Large intestine (tissue), 3 donors: ENCODE data around the gene PHACTR1. TPM values are rescaled to one million over a fixed set of nuclear protein-coding genes. Genes with fewer than 3 reads are reported as not detected.

Source experiments
- DNase-seq, 2 donors: peaks; one replicate each; pipeline versions ENCODE4 v3.0.0 to v3.0.0-alpha.2; 2013
- H3K27ac ChIP-seq: one replicate; pipeline ENCODE4 v1.5.1; 2013; ENCODE audit warnings: low read length
- H3K27me3 ChIP-seq: 2 replicates; pipeline ENCODE4 v1.6.1; 2013; ENCODE audit warnings: low read length; ENCODE audit not compliant: control insufficient read depth, insufficient read depth
- H3K36me3 ChIP-seq: 2 replicates; pipeline ENCODE4 v1.6.1; 2013; ENCODE audit warnings: low read length; ENCODE audit not compliant: control insufficient read depth, insufficient read depth
- H3K4me1 ChIP-seq: one replicate; pipeline ENCODE4 v1.6.1; 2013; ENCODE audit warnings: low read length; ENCODE audit not compliant: control insufficient read depth, insufficient read depth
- H3K4me3 ChIP-seq: one replicate; pipeline ENCODE4 v1.5.1; 2013; ENCODE audit warnings: low read length
- H3K9me3 ChIP-seq: one replicate; pipeline ENCODE4 v1.6.1; 2013; ENCODE audit warnings: mild to moderate bottlenecking, low read depth, low read length, moderate library complexity; ENCODE audit not compliant: control insufficient read depth
- WGBS: methylation state at CpG from one replicate; pipeline ENCODE4 v1.1.5; 2013; ENCODE audit warnings: low lambda C conversion rate; ENCODE audit not compliant: insufficient coverage; 5-methylcytosine and 5-hydroxymethylcytosine counted together
- polyA plus RNA-seq: library from polyadenylated mRNA; unstranded; fragments of 120-200 nt; gene quantifications from one replicate; pipeline ENCODE4 v1.2.1, GENCODE V29; 2013

Gene PHACTR1
- polyA plus RNA-seq, 1 donor, result 5.5 TPM

DNA sequence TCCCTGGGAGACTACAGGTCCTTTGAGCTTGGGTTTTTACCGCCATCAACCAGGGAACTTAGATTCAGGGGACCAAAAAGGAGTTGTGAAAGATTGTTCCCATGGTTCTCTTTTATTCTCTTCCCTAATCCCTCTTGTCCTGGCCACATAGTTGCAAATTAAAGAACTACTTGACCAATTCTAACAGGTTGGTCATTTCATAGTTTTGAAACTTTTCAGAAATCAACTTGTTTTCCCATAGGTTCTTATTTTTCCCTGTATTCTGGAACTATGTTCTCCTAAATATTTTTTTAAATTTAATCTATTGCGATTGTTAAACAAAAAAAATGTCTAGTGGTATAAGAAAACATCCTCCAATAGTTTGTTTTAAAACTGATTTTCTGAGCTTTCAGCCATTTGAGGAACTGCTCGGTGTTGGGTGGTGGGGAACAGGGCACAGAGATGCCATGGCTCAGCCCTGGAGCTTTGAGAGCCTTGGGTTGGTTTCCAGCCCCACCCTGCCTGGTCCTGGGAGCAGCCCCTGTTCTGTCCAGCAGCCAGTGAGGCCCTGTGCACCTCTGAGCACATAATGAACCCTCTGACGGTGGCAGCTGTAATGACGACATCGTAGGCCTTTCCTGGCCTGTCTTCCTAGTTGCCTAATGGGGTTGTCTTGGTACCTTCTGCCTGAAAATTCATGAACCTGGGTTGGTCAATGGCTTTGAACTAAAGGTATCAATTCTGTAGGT lies 558.3 kb downstream of the PHACTR1 start:
- Histone ChIP-seq H3K27ac (no peak overlapping the region), H3K9me3 (no peaks in the 10 kb centered on the region), H3K36me3 (no peaks in the 10 kb centered on the region), H3K4me1 (no peaks in the 10 kb centered on the region), H3K27me3 (no peaks in the 10 kb centered on the region), H3K4me3 (no peak overlapping the region)
- DNase-seq, result no peak
- whole genome bisulfite sequencing, result 83% methylated on average over 2 of the region's 6 CpGs

GRCh38 chr6:13275435-13275989 lies 558.9 kb downstream of the PHACTR1 start:
- H3K4me1 ChIP-seq, result no peaks in the 10 kb centered on the region
- no peaks in the 10 kb centered on the region for H3K27me3 ChIP-seq
- no peaks in the 10 kb centered on the region for H3K36me3 ChIP-seq
- WGBS, result no CpG with 5 or more reads among the region's 8 CpGs
- no peak overlapping the region for H3K4me3 ChIP-seq
- no peak overlapping the region for H3K27ac ChIP-seq
- no peak for DNase-seq
- no peaks in the 10 kb centered on the region for H3K9me3 ChIP-seq

DNA sequence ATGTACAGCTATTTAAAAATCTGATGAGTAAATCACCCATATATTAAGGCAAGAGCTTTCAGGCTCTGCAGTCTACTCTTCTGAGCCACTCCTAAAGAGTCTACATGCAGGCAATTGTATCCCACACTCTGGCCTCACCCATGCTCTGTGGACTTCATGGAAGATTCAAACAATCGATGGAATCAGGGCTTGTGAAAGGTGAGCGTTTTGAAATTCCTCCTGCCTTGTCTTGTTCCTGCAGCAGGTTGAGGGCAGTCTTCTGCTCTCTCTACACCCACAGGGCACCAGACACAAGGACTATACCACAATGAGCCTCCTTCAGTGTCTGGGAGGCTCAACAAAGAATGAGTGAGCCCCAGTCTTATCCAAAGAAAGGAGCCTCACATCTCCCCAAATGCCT lies 560.7 kb downstream of the PHACTR1 start:
- Histone ChIP-seq H3K9me3 (no peaks in the 10 kb centered on the region), H3K36me3 (no peaks in the 10 kb centered on the region), H3K4me1 (no peaks in the 10 kb centered on the region), H3K27ac (no peak overlapping the region), H3K27me3 (no peaks in the 10 kb centered on the region), H3K4me3 (no peak overlapping the region)
- DNase-seq, result no peak
- no CpG with 5 or more reads among the region's 2 CpGs for WGBS

GRCh38 chr6:13278164-13278563 lies 561.6 kb downstream of the PHACTR1 start:
- no peaks in the 10 kb centered on the region for H3K4me1 ChIP-seq
- H3K4me3 ChIP-seq, result no peak overlapping the region
- no peaks in the 10 kb centered on the region for H3K27me3 ChIP-seq
- WGBS, result 60% methylated on average over 1 of the region's 3 CpGs
- H3K36me3 ChIP-seq, result no peaks in the 10 kb centered on the region
- H3K9me3 ChIP-seq, result no peaks in the 10 kb centered on the region
- no peak for DNase-seq
- no peak overlapping the region for H3K27ac ChIP-seq

GRCh38 chr6:13278991-13279390 lies 562.4 kb downstream of the PHACTR1 start:
- no peak for DNase-seq
- no peaks in the 10 kb centered on the region for H3K36me3 ChIP-seq
- H3K4me1 ChIP-seq, result no peaks in the 10 kb centered on the region
- no peaks in the 10 kb centered on the region for H3K9me3 ChIP-seq
- H3K4me3 ChIP-seq, result no peak overlapping the region
- no CpG with 5 or more reads among the region's 4 CpGs for WGBS
- H3K27me3 ChIP-seq, result no peaks in the 10 kb centered on the region
- H3K27ac ChIP-seq, result no peak overlapping the region

DNA sequence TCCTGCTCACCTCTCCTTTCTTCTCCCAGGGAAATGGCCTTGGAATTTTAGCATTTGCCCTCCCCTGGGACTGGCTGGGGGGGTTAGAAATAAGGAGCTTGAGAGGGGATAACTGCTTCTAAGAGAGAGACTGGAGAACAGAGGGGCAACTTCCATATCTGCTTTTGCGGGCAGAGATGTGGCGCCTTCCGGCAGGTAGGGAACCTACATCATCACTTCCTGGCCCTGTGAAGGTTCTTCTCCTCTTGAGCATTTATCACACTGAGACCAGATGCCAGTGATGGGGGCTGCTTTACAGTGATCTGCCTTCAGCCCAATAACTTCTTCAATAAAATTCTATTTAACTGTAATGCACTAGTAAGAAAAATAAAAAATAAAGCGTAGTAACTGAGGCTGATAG lies 563.7 kb downstream of the PHACTR1 start:
- H3K9me3 ChIP-seq, result no peaks in the 10 kb centered on the region
- no peaks in the 10 kb centered on the region for H3K4me1 ChIP-seq
- H3K4me3 ChIP-seq, result no peak overlapping the region
- no peak overlapping the region for H3K27ac ChIP-seq
- whole genome bisulfite sequencing, result 0% methylated on average over 1 of the region's 4 CpGs
- H3K36me3 ChIP-seq, result no peaks in the 10 kb centered on the region
- no peaks in the 10 kb centered on the region for H3K27me3 ChIP-seq
- no peak for DNase-seq

- WGBS, result no CpG with 5 or more reads among the region's 9 CpGs
- no peak overlapping the region for H3K27ac ChIP-seq
- peaks cover 3% of the 10 kb centered on the region for H3K9me3 ChIP-seq
- H3K27me3 ChIP-seq, result no peaks in the 10 kb centered on the region
- H3K4me3 ChIP-seq, result no peak overlapping the region
- no peak for DNase-seq
- H3K36me3 ChIP-seq, result peaks cover 2% of the 10 kb centered on the region
- no peaks in the 10 kb centered on the region for H3K4me1 ChIP-seq
Measured at GRCh38 chr6:13281686-13282085, 565.1 kb downstream of the PHACTR1 start.

GRCh38 chr6:13282393-13283069 lies 566.0 kb downstream of the PHACTR1 start:
- WGBS, result 95% methylated on average over 3 of the region's 8 CpGs
- peaks cover 2% of the 10 kb centered on the region for H3K36me3 ChIP-seq
- H3K27ac ChIP-seq, result no peak overlapping the region
- no peaks in the 10 kb centered on the region for H3K4me1 ChIP-seq
- H3K4me3 ChIP-seq, result no peak overlapping the region
- peaks cover 11% of the 10 kb centered on the region for H3K9me3 ChIP-seq
- H3K27me3 ChIP-seq, result no peaks in the 10 kb centered on the region
- no peak for DNase-seq

DNA sequence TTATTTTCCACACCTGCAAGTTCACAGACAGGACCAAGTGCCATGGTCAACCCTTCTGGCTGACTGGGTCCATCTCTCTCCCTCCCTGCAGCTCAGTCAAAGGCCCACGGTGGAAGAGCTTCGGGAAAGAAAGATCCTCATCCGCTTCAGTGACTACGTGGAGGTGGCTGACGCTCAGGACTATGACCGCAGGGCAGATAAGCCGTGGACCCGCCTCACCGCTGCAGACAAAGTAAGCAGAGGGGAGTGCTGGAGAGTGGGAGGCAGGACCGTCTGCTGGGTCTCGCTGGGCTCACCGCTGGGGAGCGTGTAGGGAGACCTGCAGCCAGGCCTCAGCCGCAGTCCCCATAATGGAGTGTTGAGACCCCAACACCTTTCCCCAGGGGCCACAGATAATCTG lies 566.8 kb downstream of the PHACTR1 start:
- Histone ChIP-seq H3K4me3 (no peak overlapping the region), H3K36me3 (peaks cover 2% of the 10 kb centered on the region), H3K27ac (no peak overlapping the region), H3K27me3 (no peaks in the 10 kb centered on the region), H3K4me1 (no peaks in the 10 kb centered on the region), H3K9me3 (peaks cover 18% of the 10 kb centered on the region)
- no CpG with 5 or more reads among the region's 14 CpGs for WGBS
- peak; percentile 19 to 65 for DNase-seq

GRCh38 chr6:13284646-13285045 lies 568.1 kb downstream of the PHACTR1 start:
- no peak for DNase-seq
- H3K27ac ChIP-seq, result no peak overlapping the region
- peaks cover 8% of the 10 kb centered on the region for H3K36me3 ChIP-seq
- peaks cover 25% of the 10 kb centered on the region for H3K9me3 ChIP-seq
- WGBS, result no CpG with 5 or more reads among the region's 6 CpGs
- peaks cover 6% of the 10 kb centered on the region for H3K4me1 ChIP-seq
- H3K4me3 ChIP-seq, result no peak overlapping the region
- no peaks in the 10 kb centered on the region for H3K27me3 ChIP-seq
